HG02623 (cell line): ENCODE measurements around the gene MVB12B.
"Not testable (repeated sequence)": the region's sequence is repeated elsewhere in the genome, so short reads cannot be mapped to it uniquely, and the experiment has no call there.

ENCODE experiments used
- ATAC-seq: cut with Tn5 transposase; IDR thresholded peaks from one replicate; pipeline ENCODE4 v1.9.1; 2021; ENCODE audit warnings: moderate library complexity; ENCODE audit not compliant: unreplicated experiment

The MVB12B gene

GRCh38 chr9:126464694-126465441 is 138.2 kb downstream of the MVB12B start:
- ATAC-seq = no peak

GRCh38 chr9:126465977-126466376 is 139.3 kb downstream of the MVB12B start:
- no peak for ATAC-seq

- ATAC-seq = no peak
Measured at GRCh38 chr9:126468141-126468825, 141.7 kb downstream of the MVB12B start.

- ATAC-seq = peak; percentile 28
Measured at GRCh38 chr9:126470241-126470993, 143.8 kb downstream of the MVB12B start.

- peak; percentile 52 for ATAC-seq
Measured at GRCh38 chr9:126471084-126471624, 144.5 kb downstream of the MVB12B start.

GRCh38 chr9:126472198-126472947 is 145.7 kb downstream of the MVB12B start:
- no peak for ATAC-seq

GRCh38 chr9:126472948-126473298 is 146.3 kb downstream of the MVB12B start:
- no peak for ATAC-seq

- no peak for ATAC-seq
Measured at GRCh38 chr9:126474206-126474765, 147.7 kb downstream of the MVB12B start.

- no peak for ATAC-seq
Measured at GRCh38 chr9:126474786-126475485, 148.3 kb downstream of the MVB12B start.

- no peak for ATAC-seq
Measured at GRCh38 chr9:126475933-126476555, 149.4 kb downstream of the MVB12B start.

GRCh38 chr9:126477432-126477831 is 150.8 kb downstream of the MVB12B start:
- not testable (repeated sequence) for ATAC-seq

GRCh38 chr9:126478216-126478981 is 151.8 kb downstream of the MVB12B start:
- ATAC-seq = no peak

GRCh38 chr9:126479515-126479914 is 152.9 kb downstream of the MVB12B start:
- no peak for ATAC-seq

- no peak for ATAC-seq
Measured at GRCh38 chr9:126480813-126481212, 154.2 kb downstream of the MVB12B start.

GRCh38 chr9:126481862-126482261 is 155.2 kb downstream of the MVB12B start:
- no peak for ATAC-seq

- no peak for ATAC-seq
Measured at GRCh38 chr9:126482361-126483044, 155.9 kb downstream of the MVB12B start.

GRCh38 chr9:126483468-126484073 is 156.9 kb downstream of the MVB12B start:
- ATAC-seq = no peak

GRCh38 chr9:126485662-126486061 is 159.0 kb downstream of the MVB12B start:
- ATAC-seq = no peak
